G401 (cell line): ENCODE measurements around the gene FFAR3. TPM values are rescaled to one million over a fixed set of nuclear protein-coding genes. Genes with fewer than 3 reads are reported as not detected.

ENCODE experiments used
- total RNA-seq: library from RNA; depleted of rRNA; stranded (reverse); fragments of >200 nt; shearing (Covaris generic); gene quantifications from 2 replicates; pipeline ENCODE4 v1.2.3, GENCODE V29; 2014; rRNA removed

Gene FFAR3
- total RNA-seq, 1 experiment from 2014 or later: not detected

Other genes starting within 250 kb of the FFAR3 start
- gene FXYD3, start 242.6 kb upstream of the FFAR3 start, total RNA-seq: not detected in 2 replicates
- 0.06 and 0.07 TPM in 2 replicates for gene LGI4, start 223.4 kb upstream of the FFAR3 start, total RNA-seq
- not detected in 2 replicates for gene FXYD1, start 219.6 kb upstream of the FFAR3 start, total RNA-seq
- gene FXYD7, start 215.2 kb upstream of the FFAR3 start, total RNA-seq: not detected in 2 replicates
- not detected in 2 replicates for gene FXYD5, start 203.7 kb upstream of the FFAR3 start, total RNA-seq
- gene FAM187B, start 129.7 kb upstream of the FFAR3 start, total RNA-seq: not detected in 2 replicates
- gene LSR, start 109.5 kb upstream of the FFAR3 start, total RNA-seq: 16.7 and 18.7 TPM in 2 replicates
- 90.7 and 98.8 TPM in 2 replicates for gene USF2, start 89.5 kb upstream of the FFAR3 start, total RNA-seq
- not detected in 2 replicates for gene HAMP, start 75.9 kb upstream of the FFAR3 start, total RNA-seq
- gene MAG, start 66.3 kb upstream of the FFAR3 start, total RNA-seq: not detected in 2 replicates
- gene CD22, start 29.3 kb upstream of the FFAR3 start, total RNA-seq: not detected in 2 replicates
- gene FFAR1, start 10.6 kb upstream of the FFAR3 start, total RNA-seq: not detected in 2 replicates
- not detected in 2 replicates for gene GPR42, start 12.6 kb downstream of the FFAR3 start, total RNA-seq
- not detected in 2 replicates for gene FFAR2, start 89.8 kb downstream of the FFAR3 start, total RNA-seq
- not detected in 2 replicates for gene KRTDAP, start 132.0 kb downstream of the FFAR3 start, total RNA-seq
- 85.4 and 136 TPM in 2 replicates for gene DMKN, start 155.2 kb downstream of the FFAR3 start, total RNA-seq
- not detected in 2 replicates for gene SBSN, start 169.9 kb downstream of the FFAR3 start, total RNA-seq
- gene GAPDHS, start 175.0 kb downstream of the FFAR3 start, total RNA-seq: 3.2 TPM in 1 of 2 replicates, not detected in the other
- gene TMEM147, start 187.2 kb downstream of the FFAR3 start, total RNA-seq: 208 and 254 TPM in 2 replicates
- gene ATP4A, start 205.2 kb downstream of the FFAR3 start, total RNA-seq: not detected in 2 replicates
- not detected in 2 replicates for gene PMIS2, start 227.7 kb downstream of the FFAR3 start, total RNA-seq